ENCODE results near the gene ABLIM3.

Gene ABLIM3

GRCh38 chr5:149157330-149157729 is 16.0 kb downstream of the ABLIM3 start:
- DNase-seq (ENCODE audit: low read depth, low spot score) = no peak

GRCh38 chr5:149160291-149160787 is 19.0 kb downstream of the ABLIM3 start:
- DNase-seq (ENCODE audit: low read depth, low spot score) = no peak

- no peak for DNase-seq (ENCODE audit: low read depth, low spot score)
Observed at GRCh38 chr5:149161026-149161687, 19.9 kb downstream of the ABLIM3 start.

- no peak for DNase-seq (ENCODE audit: low read depth, low spot score)
Observed at GRCh38 chr5:149161850-149162249, 20.6 kb downstream of the ABLIM3 start.

- DNase-seq (ENCODE audit: low read depth, low spot score) = no peak
Observed at GRCh38 chr5:149162401-149163084, 21.2 kb downstream of the ABLIM3 start.

- DNase-seq (ENCODE audit: low read depth, low spot score) = no peak
Observed at GRCh38 chr5:149164731-149165130, 23.4 kb downstream of the ABLIM3 start.

- DNase-seq (ENCODE audit: low read depth, low spot score) = no peak
Observed at GRCh38 chr5:149166128-149166527, 24.8 kb downstream of the ABLIM3 start.

GRCh38 chr5:149166591-149167100 is 25.4 kb downstream of the ABLIM3 start:
- DNase-seq (ENCODE audit: low read depth, low spot score) = no peak

- no peak for DNase-seq (ENCODE audit: low read depth, low spot score)
Observed at GRCh38 chr5:149168276-149168906, 27.1 kb downstream of the ABLIM3 start.

- DNase-seq (ENCODE audit: low read depth, low spot score) = no peak
Observed at GRCh38 chr5:149170299-149170698, 29.0 kb downstream of the ABLIM3 start.

- DNase-seq (ENCODE audit: low read depth, low spot score) = no peak
Observed at GRCh38 chr5:149172261-149172660, 31.0 kb downstream of the ABLIM3 start.

- no peak for DNase-seq (ENCODE audit: low read depth, low spot score)
Observed at GRCh38 chr5:149172709-149173505, 31.6 kb downstream of the ABLIM3 start.

- no peak for DNase-seq (ENCODE audit: low read depth, low spot score)
Observed at GRCh38 chr5:149174847-149175234, 33.5 kb downstream of the ABLIM3 start.

- no peak for DNase-seq (ENCODE audit: low read depth, low spot score)
Observed at GRCh38 chr5:149175346-149176105, 34.2 kb downstream of the ABLIM3 start.

GRCh38 chr5:149177339-149177843 is 36.1 kb downstream of the ABLIM3 start:
- no peak for DNase-seq (ENCODE audit: low read depth, low spot score)

GRCh38 chr5:149177911-149178565 is 36.7 kb downstream of the ABLIM3 start:
- peak; percentile 22 for DNase-seq (ENCODE audit: low read depth, low spot score)

GRCh38 chr5:149181732-149182131 is 40.4 kb downstream of the ABLIM3 start:
- DNase-seq (ENCODE audit: low read depth, low spot score) = no peak

GRCh38 chr5:149182241-149182640 is 40.9 kb downstream of the ABLIM3 start:
- no peak for DNase-seq (ENCODE audit: low read depth, low spot score)

GRCh38 chr5:149185067-149185466 is 43.8 kb downstream of the ABLIM3 start:
- DNase-seq (ENCODE audit: low read depth, low spot score) = no peak

- no peak for DNase-seq (ENCODE audit: low read depth, low spot score)
Observed at GRCh38 chr5:149186506-149186905, 45.2 kb downstream of the ABLIM3 start.
